Activated CD4-positive, CD25-positive, alpha-beta regulatory T cell treated with anti-CD3 and anti-CD28 coated beads, Interleukin-2, amount 50 U/mL, for 24 hours (primary cell): ENCODE results near the gene CRAT.

Experiments used
- ATAC-seq, 2 donors: fragments of 150-1000 bp; cut with Tn5 transposase; one replicate each; pipeline ENCODE4 v1.10.0; 2021; ENCODE audit warnings: mild to moderate bottlenecking in 1 of 2, moderate library complexity in 1 of 2

Gene CRAT

GRCh38 chr9:129110740-129111527, at the start of gene CRAT, which contains the start of gene PTPA:
TSS of gene CRAT (minus strand) at chr9:129110793. CDS start at chr9:129110509, 284 bp downstream.
TSS of gene PTPA (plus strand) at chr9:129111415. CDS start at chr9:129111601, 186 bp downstream.
- peak; percentile 90 to 93 for ATAC-seq

DNA sequence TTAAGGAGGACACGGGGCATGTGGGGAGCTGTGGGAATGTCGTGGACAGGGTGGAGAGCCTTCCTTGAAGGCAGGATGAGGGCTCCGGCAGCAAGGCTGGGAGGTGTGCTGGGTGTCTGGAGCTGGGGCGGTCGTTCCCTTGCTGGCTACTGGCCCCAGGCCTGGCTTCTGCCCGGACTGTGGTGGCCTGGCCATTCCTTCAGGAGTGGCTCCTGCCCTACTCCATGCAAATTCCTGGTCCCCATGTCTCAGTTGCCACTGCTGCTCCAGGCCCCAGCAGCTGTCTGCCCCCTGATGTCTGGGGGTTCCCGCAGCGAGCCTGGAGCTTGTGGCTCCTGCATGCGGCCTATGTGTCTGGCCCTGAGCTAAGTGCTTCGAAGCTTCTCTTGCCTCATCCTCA, 45.6 kb upstream of the CRAT start:
- ATAC-seq: no peak

GRCh38 chr9:129154866-129155477, 44.4 kb upstream of the CRAT start:
- ATAC-seq: no peak

GRCh38 chr9:129151469-129151868, 40.9 kb upstream of the CRAT start:
- no peak for ATAC-seq

- ATAC-seq: no peak
These were observed 40.1 kb upstream of the CRAT start for GRCh38 chr9:129150672-129151211.

GRCh38 chr9:129150122-129150521, 39.5 kb upstream of the CRAT start:
- ATAC-seq: no peak

DNA sequence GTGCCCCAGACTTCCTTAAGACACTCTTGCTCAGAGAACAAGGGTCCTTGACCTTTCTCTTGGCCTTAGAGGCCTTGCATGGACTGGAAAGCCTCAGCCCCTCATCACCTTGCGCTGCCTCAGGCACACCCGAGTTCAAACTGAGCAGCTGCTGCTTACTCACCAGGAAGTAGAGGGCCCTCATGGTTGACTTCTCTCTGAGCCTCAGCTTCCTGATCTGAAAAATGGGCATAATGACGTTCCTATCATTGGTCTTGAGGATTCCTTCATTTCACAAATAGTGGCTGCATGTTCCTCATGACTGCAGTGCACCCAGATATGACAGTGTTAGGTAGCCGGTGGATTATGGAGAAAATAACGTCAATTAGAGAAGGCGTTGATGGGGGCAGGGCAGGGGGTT, 38.8 kb upstream of the CRAT start:
- no peak for ATAC-seq

DNA sequence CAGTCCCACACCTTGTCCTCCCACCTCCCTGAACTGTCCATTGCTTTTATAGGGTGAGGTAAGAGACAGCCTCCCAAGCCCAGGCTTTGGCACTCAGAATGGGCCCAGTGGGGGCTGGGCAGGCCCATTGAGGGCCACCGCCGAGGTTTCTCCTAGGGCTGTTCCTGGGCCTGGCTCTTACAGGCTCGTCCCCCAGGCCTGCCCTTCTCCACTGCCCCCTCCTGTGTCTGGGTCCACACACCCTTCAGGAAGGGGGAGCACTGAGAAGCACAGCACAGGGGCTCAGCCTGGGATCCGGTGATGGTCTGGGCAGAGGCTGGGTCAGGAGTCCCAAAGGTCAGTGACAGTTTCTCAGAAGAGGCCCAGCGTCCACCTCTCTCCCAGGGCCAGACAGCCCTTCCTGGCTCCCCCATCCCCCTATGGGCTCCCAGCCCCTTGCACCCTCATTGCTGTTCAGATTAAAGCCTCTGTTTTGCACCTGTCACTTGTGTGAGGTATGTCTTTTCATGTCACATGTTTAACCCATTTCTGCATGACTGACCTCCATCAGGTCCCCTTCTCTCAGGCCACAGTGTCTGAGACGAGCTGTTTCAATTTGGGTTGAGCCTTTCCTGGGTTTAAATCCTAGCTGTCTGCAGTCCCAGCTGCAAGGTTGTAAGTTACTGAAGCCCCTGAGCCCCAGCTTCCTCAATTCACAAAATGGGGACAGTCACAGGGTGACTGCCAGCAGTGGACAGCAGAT, 38.0 kb upstream of the CRAT start:
- ATAC-seq: no peak

DNA sequence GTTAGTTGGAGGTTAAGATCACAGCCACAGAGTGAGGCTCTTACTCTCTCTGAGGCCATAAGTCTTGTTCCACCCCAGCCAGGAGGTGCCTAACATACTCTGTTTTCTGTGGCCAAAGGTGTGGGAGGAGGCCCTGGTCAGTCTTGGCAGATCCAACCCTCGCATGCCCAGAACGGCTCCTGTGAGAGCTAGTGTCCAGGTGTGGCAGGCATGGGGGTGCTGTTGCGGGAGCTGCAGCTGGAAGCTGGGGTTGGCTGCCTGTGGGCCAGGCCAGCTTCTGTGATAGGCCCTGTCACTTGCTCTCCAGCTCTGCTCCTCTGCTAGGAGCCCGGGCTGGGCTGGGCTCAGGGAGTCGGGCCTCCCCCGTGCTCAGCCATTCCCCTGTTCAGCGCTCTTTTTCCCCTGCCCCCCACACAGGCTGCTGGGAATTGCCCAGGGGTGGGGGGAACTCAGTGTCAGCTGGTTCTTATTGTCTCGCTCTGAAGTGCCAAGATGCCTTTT, 35.9 kb upstream of the CRAT start:
- ATAC-seq: no peak

DNA sequence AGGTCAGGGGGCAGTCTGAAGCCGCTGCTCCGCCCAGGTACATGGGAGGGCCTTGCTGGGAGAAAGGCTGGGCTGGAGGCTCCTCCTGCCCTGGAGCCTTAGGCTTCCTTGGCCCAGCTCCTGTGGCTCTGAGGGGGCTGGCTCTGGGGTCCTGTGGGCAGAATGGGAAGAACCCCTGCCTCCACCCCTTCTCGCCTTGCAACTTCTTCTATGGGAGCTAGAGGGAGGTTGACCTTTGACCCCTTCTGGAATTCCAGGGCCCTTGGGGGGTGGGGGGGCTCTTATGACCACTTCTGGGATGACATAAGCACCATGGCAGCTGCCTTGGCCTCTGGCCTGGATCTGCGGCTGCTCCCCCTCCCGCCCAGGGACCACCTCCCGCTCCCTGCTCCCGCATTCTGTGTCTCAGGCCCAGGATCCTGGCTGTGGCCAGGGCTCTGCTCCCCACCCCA, 35.3 kb upstream of the CRAT start:
- ATAC-seq: no peak

- ATAC-seq: no peak
These were observed 34.7 kb upstream of the CRAT start for GRCh38 chr9:129145316-129145715.

GRCh38 chr9:129143031-129143927, 32.7 kb upstream of the CRAT start:
- ATAC-seq: peak in 1 of 2 donors; percentile 35

- no peak for ATAC-seq
These were observed 31.7 kb upstream of the CRAT start for GRCh38 chr9:129142138-129142935.

DNA sequence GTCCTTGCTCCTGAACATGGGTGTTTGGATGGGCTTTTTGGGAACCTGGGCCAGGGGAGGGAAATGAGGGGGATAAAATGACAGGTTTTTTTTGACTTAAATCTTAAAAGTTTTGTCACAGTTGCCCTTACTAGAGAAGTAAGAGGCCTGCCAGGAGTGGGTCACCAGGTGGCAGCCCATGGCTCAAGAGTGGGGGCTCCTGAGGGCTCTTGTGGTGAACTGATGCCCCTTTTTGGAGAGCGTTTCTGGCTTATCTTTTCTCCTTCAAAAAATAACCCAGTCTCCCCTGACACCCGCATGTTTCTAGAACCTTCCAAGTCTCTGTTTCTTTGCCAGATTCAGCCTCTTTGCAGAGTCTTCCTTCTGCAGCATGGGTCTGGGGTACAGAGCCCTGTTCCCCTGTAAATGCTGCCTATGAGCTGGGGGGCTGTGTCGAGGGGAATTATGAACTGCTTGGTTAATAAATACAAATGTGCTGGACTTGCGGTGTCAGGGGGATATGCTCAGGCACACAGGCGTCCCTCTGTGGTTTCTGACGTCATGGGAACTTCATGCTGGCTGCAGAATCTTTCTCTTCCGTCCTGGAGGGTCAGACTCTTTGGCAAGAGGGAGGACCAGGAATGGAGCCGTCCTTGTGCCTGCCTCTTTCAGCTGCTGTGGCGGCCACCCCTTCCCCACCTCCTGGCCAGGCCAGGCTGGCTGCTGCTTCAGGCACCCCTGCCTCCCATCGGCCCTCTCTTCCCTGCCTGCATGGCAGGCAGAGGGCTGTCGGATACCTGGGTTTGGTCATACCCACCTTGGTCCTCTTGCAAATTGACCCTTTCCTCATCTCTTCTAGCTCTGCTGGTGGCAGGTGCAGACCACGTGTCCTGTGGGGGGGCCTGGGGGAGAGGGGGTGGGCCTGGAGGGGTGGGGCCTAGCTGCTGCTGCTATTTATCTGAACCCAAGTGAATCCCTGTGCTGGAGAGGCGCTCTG, 30.8 kb upstream of the CRAT start:
- ATAC-seq: no peak

- peak; percentile 2 to 5 for ATAC-seq
These were observed 29.9 kb upstream of the CRAT start for GRCh38 chr9:129140397-129141065.

GRCh38 chr9:129139993-129140396, 29.4 kb upstream of the CRAT start:
- ATAC-seq: peak; percentile 93 to 95

- peak; percentile 56 to 69 for ATAC-seq
These were observed 28.8 kb upstream of the CRAT start for GRCh38 chr9:129139233-129139992.
